Astrocyte (in vitro differentiated cells and primary cell): ENCODE data around the gene CTSF. TPM values are rescaled to one million over a fixed set of nuclear protein-coding genes. Genes with fewer than 3 reads are reported as not detected.
"Not testable (repeated sequence)": the region's sequence is repeated elsewhere in the genome, so short reads cannot be mapped to it uniquely, and the experiment has no call there.

Experiments
- DNase-seq: peaks from one replicate; pipeline ENCODE4 v3.0.0-alpha.2; 2010; ENCODE audit warnings: low read depth
- FAIRE-seq: peaks from 2 replicates; lab custom pipeline; 2011; peaks lifted over from hg19 to GRCh38; lab: Jason Lieb, UNC
- H2AFZ ChIP-seq: 2 replicates; pipeline ENCODE4 v1.6.0; 2012; ENCODE audit warnings: low read depth, low read length, inconsistent platforms
- H3K27ac ChIP-seq: 2 replicates; pipeline ENCODE4 v1.5.1; 2011; ENCODE audit warnings: low read depth, low read length, inconsistent platforms
- H3K27me3 ChIP-seq: 2 replicates; pipeline ENCODE4 v1.6.0; 2011; ENCODE audit warnings: low read length, inconsistent platforms; ENCODE audit not compliant: insufficient read depth
- H3K36me3 ChIP-seq: 2 replicates; pipeline ENCODE4 v1.5.1; 2011; ENCODE audit warnings: low read length, inconsistent platforms; ENCODE audit not compliant: insufficient read depth
- H3K4me1 ChIP-seq: 2 replicates; pipeline ENCODE4 v1.5.1; 2011; ENCODE audit warnings: low read length, inconsistent platforms; ENCODE audit not compliant: insufficient read depth
- H3K4me2 ChIP-seq: 2 replicates; pipeline ENCODE4 v1.6.0; 2012; ENCODE audit warnings: low read length, inconsistent platforms
- H3K4me3 ChIP-seq: 2 replicates; pipeline ENCODE4 v1.5.1; 2011; ENCODE audit warnings: low read depth, mild to moderate bottlenecking, low read length, inconsistent platforms; ENCODE audit not compliant: insufficient read depth
- H3K79me2 ChIP-seq: 2 replicates; pipeline ENCODE4 v1.6.0; 2012; ENCODE audit warnings: mild to moderate bottlenecking, low read length, inconsistent platforms; ENCODE audit not compliant: insufficient read depth
- H3K9ac ChIP-seq: 2 replicates; pipeline ENCODE4 v1.6.0; 2012; ENCODE audit warnings: mild to moderate bottlenecking, low read length, inconsistent platforms
- H3K9me3 ChIP-seq: 2 replicates; pipeline ENCODE4 v1.5.1; 2012; ENCODE audit warnings: low read depth, mild to moderate bottlenecking, low read length, inconsistent platforms; ENCODE audit not compliant: insufficient read depth
- H4K20me1 ChIP-seq: 2 replicates; pipeline ENCODE4 v1.6.0; 2012; ENCODE audit warnings: low read length, inconsistent platforms; ENCODE audit not compliant: insufficient read depth
- H3K27ac Mint-ChIP-seq: one replicate; pipeline ENCODE4 v1.8.0; 2021; ENCODE audit warnings: mild to moderate bottlenecking, mixed read lengths; ENCODE audit not compliant: unreplicated experiment
- H3K27me3 Mint-ChIP-seq: one replicate; pipeline ENCODE4 v1.8.0; 2021; ENCODE audit warnings: low read depth, mixed read lengths; ENCODE audit not compliant: unreplicated experiment
- H3K36me3 Mint-ChIP-seq: one replicate; pipeline ENCODE4 v1.8.0; 2021; ENCODE audit warnings: low read depth, mixed read lengths; ENCODE audit not compliant: unreplicated experiment
- H3K4me1 Mint-ChIP-seq: one replicate; pipeline ENCODE4 v1.8.0; 2021; ENCODE audit warnings: low read depth, mixed read lengths; ENCODE audit not compliant: unreplicated experiment
- H3K4me3 Mint-ChIP-seq: one replicate; pipeline ENCODE4 v1.8.0; 2021; ENCODE audit warnings: mild to moderate bottlenecking, moderate library complexity, mixed read lengths; ENCODE audit not compliant: unreplicated experiment
- H3K9me3 Mint-ChIP-seq: one replicate; pipeline ENCODE4 v1.8.0; 2021; ENCODE audit warnings: mild to moderate bottlenecking, mixed read lengths; ENCODE audit not compliant: unreplicated experiment
- CTCF ChIP-seq: IDR thresholded peaks from 2 replicates; pipeline ENCODE4 v1.5.1; 2011; ENCODE audit warnings: low read depth, mild to moderate bottlenecking, inconsistent platforms, low read length, moderate library complexity; ENCODE audit not compliant: insufficient read depth
- EZH2 ChIP-seq: IDR thresholded peaks from 2 replicates; pipeline ENCODE4 v1.6.1; 2012; ENCODE audit warnings: mild to moderate bottlenecking, low read length, inconsistent platforms; ENCODE audit not compliant: insufficient read depth
- total RNA-seq: library from RNA; stranded (reverse); gene quantifications from 2 replicates; pipeline ENCODE4 v1.2.1, GENCODE V29; 2021

The CTSF gene
- total RNA-seq, 1 donor from 2014 or later: 1.5 TPM

GRCh38 chr11:66609721-66610617 lies 41.6 kb upstream of the CTSF start:
- no peaks in the 10 kb centered on the region for H3K27me3 ChIP-seq
- H2AFZ ChIP-seq: no peak overlapping the region
- H4K20me1 ChIP-seq: peaks cover 9% of the 10 kb centered on the region
- FAIRE-seq: no peak
- TF ChIP-seq CTCF: no peak
- no peak for TF ChIP-seq EZH2
- no peak overlapping the region for H3K27ac ChIP-seq
- no peaks in the 10 kb centered on the region for H3K36me3 ChIP-seq
- H3K4me1 Mint-ChIP-seq: no peaks in the 10 kb centered on the region
- no peak overlapping the region for H3K4me3 Mint-ChIP-seq
- H3K79me2 ChIP-seq: no peaks in the 10 kb centered on the region
- peaks cover 10% of the 10 kb centered on the region for H3K36me3 Mint-ChIP-seq
- H3K9ac ChIP-seq: no peak overlapping the region
- H3K4me2 ChIP-seq: no peak overlapping the region
- no peak for DNase-seq
- no peaks in the 10 kb centered on the region for H3K9me3 ChIP-seq
- no peaks in the 10 kb centered on the region for H3K4me1 ChIP-seq
- no peaks in the 10 kb centered on the region for H3K9me3 Mint-ChIP-seq
- no peaks in the 10 kb centered on the region for H3K27me3 Mint-ChIP-seq
- H3K27ac Mint-ChIP-seq: no peak overlapping the region
- H3K4me3 ChIP-seq: no peak overlapping the region

DNA sequence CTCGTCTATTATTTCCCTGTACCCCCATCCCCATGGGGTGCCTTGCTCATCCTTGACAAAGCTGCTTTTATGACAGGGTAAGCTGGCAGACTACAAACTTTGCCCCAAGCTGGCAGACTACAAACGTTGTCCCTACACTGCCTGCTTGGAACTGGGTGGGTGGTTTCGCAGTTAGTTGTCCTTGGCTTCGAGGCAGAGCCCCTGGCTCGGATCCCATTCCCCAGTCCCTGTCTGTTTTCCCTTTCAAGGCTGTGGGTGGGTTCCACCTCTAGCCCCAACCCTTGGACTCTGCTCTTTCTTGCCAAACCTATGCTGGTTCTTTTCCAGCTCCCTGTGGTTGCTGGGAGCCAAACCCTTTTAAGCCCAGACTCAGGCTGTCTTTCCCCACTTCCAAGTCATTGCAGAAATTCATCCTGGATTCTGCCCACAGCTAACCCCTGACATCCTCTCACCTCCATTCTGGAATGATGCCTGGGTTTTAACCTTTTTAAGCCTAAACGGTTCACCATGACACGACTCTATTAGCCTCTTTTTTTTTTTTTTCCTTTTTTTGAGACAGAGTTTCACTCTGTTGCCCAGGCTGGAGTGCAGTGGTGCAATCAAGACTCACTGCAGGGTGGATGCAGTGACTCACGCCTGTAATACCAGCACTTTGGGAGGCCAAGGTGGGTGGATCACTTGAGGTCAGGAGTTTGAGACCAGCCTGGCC lies 38.9 kb upstream of the CTSF start:
- Mint-ChIP-seq H3K9me3 (no peaks in the 10 kb centered on the region), H3K4me1 (no peaks in the 10 kb centered on the region), H3K36me3 (peaks cover 14% of the 10 kb centered on the region), H3K27ac (peak overlapping the region; percentile 62), H3K27me3 (no peaks in the 10 kb centered on the region), H3K4me3 (no peak overlapping the region)
- H3K36me3 ChIP-seq: no peaks in the 10 kb centered on the region
- no peak overlapping the region for H3K9ac ChIP-seq
- H3K4me1 ChIP-seq: peaks cover 4% of the 10 kb centered on the region
- H3K4me3 ChIP-seq: no peak overlapping the region
- H4K20me1 ChIP-seq: peaks cover 18% of the 10 kb centered on the region
- H2AFZ ChIP-seq: no peak overlapping the region
- no peaks in the 10 kb centered on the region for H3K79me2 ChIP-seq
- no peak for TF ChIP-seq EZH2
- TF ChIP-seq CTCF: no peak
- H3K27me3 ChIP-seq: no peaks in the 10 kb centered on the region
- peak; percentile 69 for DNase-seq
- H3K4me2 ChIP-seq: peak overlapping the region; percentile 9
- H3K9me3 ChIP-seq: no peaks in the 10 kb centered on the region
- no peak overlapping the region for H3K27ac ChIP-seq
- FAIRE-seq: no peak

DNA sequence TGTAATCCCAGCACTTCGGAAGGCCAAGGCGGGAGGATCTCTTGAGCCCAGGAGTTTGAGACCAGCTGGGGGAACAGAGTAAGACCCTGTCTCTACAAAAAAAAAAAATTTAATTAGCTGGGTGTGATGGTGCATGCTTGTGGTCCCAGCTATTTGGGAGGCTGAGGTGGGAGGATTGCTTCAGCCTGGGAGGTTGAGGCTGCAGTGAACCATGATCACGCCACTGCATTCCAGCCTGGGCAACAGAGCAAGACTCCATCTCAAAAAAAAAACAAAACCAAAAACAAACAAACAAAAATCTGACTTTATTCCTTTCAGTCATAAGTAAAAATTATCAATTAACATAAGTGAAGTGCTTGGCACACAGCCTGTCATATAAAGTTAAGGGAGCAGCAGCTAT lies 38.2 kb upstream of the CTSF start:
- H3K27ac ChIP-seq, H3K9me3 ChIP-seq, H3K9me3 Mint-ChIP-seq, H3K36me3 ChIP-seq, H3K4me1 Mint-ChIP-seq, H3K4me2 ChIP-seq, H3K4me3 Mint-ChIP-seq, H3K79me2 ChIP-seq, H3K4me3 ChIP-seq, H2AFZ ChIP-seq, H3K27me3 ChIP-seq, H3K27ac Mint-ChIP-seq, H3K27me3 Mint-ChIP-seq, DNase-seq, H3K9ac ChIP-seq, FAIRE-seq: not testable (repeated sequence)
- H3K36me3 Mint-ChIP-seq: peaks cover 17% of the 10 kb centered on the region
- Histone ChIP-seq H3K4me1 (peaks cover 10% of the 10 kb centered on the region), H4K20me1 (peaks cover 24% of the 10 kb centered on the region)
